Measurements from ENCODE around the gene RAB40AL. TPM values are rescaled to one million over a fixed set of nuclear protein-coding genes. Genes with fewer than 3 reads are reported as not detected.
A peak's percentile ranks its signal among the peaks of the same experiment; 100 is the strongest.
"Not testable (repeated sequence)": the region's sequence is repeated elsewhere in the genome, so short reads cannot be mapped to it uniquely, and the experiment has no call there.

The RAB40AL gene
- 0.72 and 0.88 TPM in 2 replicates for total RNA-seq

DNA sequence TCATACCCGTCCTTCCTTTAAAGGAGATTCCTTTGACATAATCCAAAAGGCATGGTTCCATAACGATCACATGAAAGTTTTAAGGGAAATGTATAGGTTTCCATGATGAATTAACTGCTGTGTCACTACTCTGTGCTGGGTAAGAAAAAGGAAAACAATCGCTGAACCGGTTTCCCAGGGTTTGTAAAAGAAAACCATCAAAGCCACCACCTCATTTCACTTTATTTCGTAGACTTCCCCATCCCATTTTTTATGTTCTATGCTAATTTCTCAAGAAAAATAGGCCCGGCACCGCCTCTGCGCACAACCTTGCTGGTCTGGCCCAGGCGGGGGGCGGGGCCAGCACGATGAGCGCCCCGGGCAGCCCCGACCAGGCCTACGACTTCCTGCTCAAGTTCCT, at the start of gene RAB40AL:
TSS of gene RAB40AL (plus strand) at position 301 of the 400 bp plus-strand sequence. CDS start at position 348, 47 bp downstream.
- DNase-seq (ENCODE audit: insufficient read length, low spot score, missing footprints); H3K27ac ChIP-seq (ENCODE audit: low read depth, low read length); H2AFZ ChIP-seq (ENCODE audit: low read length); H3K79me2 ChIP-seq (ENCODE audit: insufficient read depth, low read length); H3K9me3 ChIP-seq (ENCODE audit: low read depth, low read length); H3K4me3 ChIP-seq (ENCODE audit: insufficient read depth, low read length); H3K4me1 ChIP-seq (ENCODE audit: insufficient read depth, low read length); H4K20me1 ChIP-seq (ENCODE audit: insufficient read depth, low read length); H3K27me3 ChIP-seq (ENCODE audit: insufficient read depth, low read length); H3K4me2 ChIP-seq (ENCODE audit: insufficient read depth, low read length); H3K36me3 ChIP-seq (ENCODE audit: insufficient read depth, low read length): not testable (repeated sequence)

- Histone ChIP-seq H3K4me3 (ENCODE audit: insufficient read depth, low read length) (no peak overlapping the region), H3K9me3 (ENCODE audit: low read depth, low read length) (no peaks in the 10 kb centered on the region), H3K36me3 (ENCODE audit: insufficient read depth, low read length) (no peaks in the 10 kb centered on the region), H3K27ac (ENCODE audit: low read depth, low read length) (no peak overlapping the region), H3K4me1 (ENCODE audit: insufficient read depth, low read length) (no peaks in the 10 kb centered on the region), H3K79me2 (ENCODE audit: insufficient read depth, low read length) (no peaks in the 10 kb centered on the region), H3K4me2 (ENCODE audit: insufficient read depth, low read length) (no peak overlapping the region), H3K27me3 (ENCODE audit: insufficient read depth, low read length) (no peaks in the 10 kb centered on the region), H4K20me1 (ENCODE audit: insufficient read depth, low read length) (no peaks in the 10 kb centered on the region), H2AFZ (ENCODE audit: low read length) (no peak overlapping the region)
- DNase-seq (ENCODE audit: insufficient read length, low spot score, missing footprints): no peak
- TF ChIP-seq CTCF (IDR thresholded peaks at IDR 0.05; ENCODE audit: extremely low read depth, low read depth, low read length): no peak
These were observed 49.4 kb upstream of the RAB40AL start for GRCh38 chrX:102887687-102888086.

GRCh38 chrX:102892103-102892502, 45.0 kb upstream of the RAB40AL start:
- Histone ChIP-seq H3K27ac (ENCODE audit: low read depth, low read length) (no peak overlapping the region), H3K4me2 (ENCODE audit: insufficient read depth, low read length) (no peak overlapping the region), H3K4me3 (ENCODE audit: insufficient read depth, low read length) (no peak overlapping the region), H3K4me1 (ENCODE audit: insufficient read depth, low read length) (no peaks in the 10 kb centered on the region), H2AFZ (ENCODE audit: low read length) (no peak overlapping the region), H3K36me3 (ENCODE audit: insufficient read depth, low read length) (no peaks in the 10 kb centered on the region), H4K20me1 (ENCODE audit: insufficient read depth, low read length) (no peaks in the 10 kb centered on the region), H3K9me3 (ENCODE audit: low read depth, low read length) (no peaks in the 10 kb centered on the region), H3K79me2 (ENCODE audit: insufficient read depth, low read length) (no peaks in the 10 kb centered on the region), H3K27me3 (ENCODE audit: insufficient read depth, low read length) (no peaks in the 10 kb centered on the region)
- no peak for TF ChIP-seq CTCF (IDR thresholded peaks at IDR 0.05; ENCODE audit: extremely low read depth, low read depth, low read length)
- no peak for DNase-seq (ENCODE audit: insufficient read length, low spot score, missing footprints)

GRCh38 chrX:102899940-102900916, 36.8 kb upstream of the RAB40AL start:
- H3K9me3 ChIP-seq (ENCODE audit: low read depth, low read length): no peaks in the 10 kb centered on the region
- H3K27me3 ChIP-seq (ENCODE audit: insufficient read depth, low read length): no peaks in the 10 kb centered on the region
- DNase-seq (ENCODE audit: insufficient read length, low spot score, missing footprints): peak; percentile 63

More at GRCh38 chrX:102899940-102900916, 36.8 kb upstream of the RAB40AL start:
- TF ChIP-seq CTCF (IDR thresholded peaks at IDR 0.05; ENCODE audit: extremely low read depth, low read depth, low read length): peak; percentile 79
- Histone ChIP-seq H3K27ac (ENCODE audit: low read depth, low read length) (no peak overlapping the region), H3K4me1 (ENCODE audit: insufficient read depth, low read length) (peaks cover 6% of the 10 kb centered on the region), H3K36me3 (ENCODE audit: insufficient read depth, low read length) (no peaks in the 10 kb centered on the region), H3K4me2 (ENCODE audit: insufficient read depth, low read length) (peak overlapping the region; percentile 54), H2AFZ (ENCODE audit: low read length) (peak overlapping the region; percentile 37), H3K79me2 (ENCODE audit: insufficient read depth, low read length) (no peaks in the 10 kb centered on the region), H3K4me3 (ENCODE audit: insufficient read depth, low read length) (no peak overlapping the region), H4K20me1 (ENCODE audit: insufficient read depth, low read length) (peaks cover 4% of the 10 kb centered on the region)
